CD14-positive monocyte (primary cell): ENCODE measurements around the gene RABAC1. TPM values are rescaled to one million over a fixed set of nuclear protein-coding genes. Genes with fewer than 3 reads are reported as not detected.

Experiments
- DNase-seq, 3 donors: peaks; one replicate each; pipeline ENCODE4 v3.0.0-alpha.2; 2011 to 2022
- H2AFZ ChIP-seq: 2 replicates; pipeline ENCODE4 v1.6.0; 2012; ENCODE audit warnings: mild to moderate bottlenecking, low read depth, low read length, inconsistent platforms; ENCODE audit not compliant: insufficient read depth, poor library complexity, severe bottlenecking
- H3K27ac ChIP-seq, 2 donors: 1 replicate in 1 of 2; 2 replicates in 1 of 2; pipeline ENCODE4 v1.5.1; 2012 to 2013; ENCODE audit warnings: low read length in 2 of 2, control low read depth in 1 of 2, inconsistent platforms in 1 of 2, low read depth in 1 of 2, mild to moderate bottlenecking in 1 of 2
- H3K27me3 ChIP-seq, 2 donors: one replicate each; pipeline versions ENCODE4 v1.6.0 to v1.6.1; 2011 to 2013; ENCODE audit warnings: low read length in 2 of 2; ENCODE audit not compliant: control insufficient read depth in 2 of 2, insufficient read depth in 2 of 2
- H3K36me3 ChIP-seq, 2 donors: replicated peaks in 1 of 2; 1 replicate in 1 of 2; 2 replicates in 1 of 2; pipeline versions ENCODE4 v1.5.1 to v1.6.1; 2012 to 2013; ENCODE audit warnings: low read length in 2 of 2, control low read depth in 1 of 2, inconsistent platforms in 1 of 2, mild to moderate bottlenecking in 1 of 2; ENCODE audit not compliant: insufficient read depth in 2 of 2, control insufficient read depth in 1 of 2
- H3K4me1 ChIP-seq, 2 donors: 1 replicate in 1 of 2; 2 replicates in 1 of 2; pipeline versions ENCODE4 v1.5.1 to v1.6.1; 2012 to 2013; ENCODE audit warnings: low read length in 2 of 2, control low read depth in 1 of 2, inconsistent platforms in 1 of 2, mild to moderate bottlenecking in 1 of 2, moderate library complexity in 1 of 2; ENCODE audit not compliant: insufficient read depth in 2 of 2, control insufficient read depth in 1 of 2
- H3K4me2 ChIP-seq: replicated peaks from 2 replicates; pipeline ENCODE3; 2012; ENCODE audit warnings: low read length, moderate library complexity, mild to moderate bottlenecking; ENCODE audit not compliant: poor library complexity, severe bottlenecking; ENCODE audit errors: extremely low read depth
- H3K4me3 ChIP-seq, 3 experiments: fragments of 200-600 bp in 1 of 3; sonication (generic) in 1 of 3; replicated peaks in 1 of 3; 1 replicate in 2 of 3; 2 replicates in 1 of 3; pipeline ENCODE4 v1.5.1; 2011 to 2013; ENCODE audit warnings: low read length in 3 of 3, mild to moderate bottlenecking in 3 of 3, control low read depth in 2 of 3, low read depth in 2 of 3, inconsistent platforms in 1 of 3, moderate library complexity in 1 of 3
- H3K79me2 ChIP-seq: 2 replicates; pipeline ENCODE4 v1.6.0; 2012; ENCODE audit warnings: mild to moderate bottlenecking, control low read depth, inconsistent platforms, low read length, moderate library complexity; ENCODE audit not compliant: insufficient read depth
- H3K9ac ChIP-seq: 2 replicates; pipeline ENCODE4 v1.6.0; 2017; ENCODE audit warnings: low read length, mild to moderate bottlenecking; ENCODE audit not compliant: insufficient read depth, poor library complexity, severe bottlenecking
- H3K9me3 ChIP-seq, 2 donors: replicated peaks in 1 of 2; 1 replicate in 1 of 2; 2 replicates in 1 of 2; pipeline versions ENCODE4 v1.5.1 to v1.6.1; 2012 to 2013; ENCODE audit warnings: low read length in 2 of 2, control low read depth in 1 of 2; ENCODE audit not compliant: control insufficient read depth in 1 of 2, insufficient read depth in 1 of 2
- H4K20me1 ChIP-seq: 2 replicates; pipeline ENCODE4 v1.6.0; 2012; ENCODE audit warnings: mild to moderate bottlenecking, low read length, control low read depth, moderate library complexity; ENCODE audit not compliant: insufficient read depth
- H3K27ac Mint-ChIP-seq, 7 donors: one replicate each; pipeline ENCODE4 v1.8.0; 2020; ENCODE audit warnings: mild to moderate bottlenecking in 7 of 7, mixed read lengths in 7 of 7, moderate library complexity in 6 of 7, inconsistent platforms in 2 of 7
- H3K27me3 Mint-ChIP-seq, 3 donors: one replicate each; pipeline ENCODE4 v1.8.0; 2021 to 2022; ENCODE audit warnings: low read depth in 3 of 3, mild to moderate bottlenecking in 3 of 3, mixed read lengths in 3 of 3, moderate library complexity in 3 of 3, inconsistent platforms in 1 of 3
- H3K36me3 Mint-ChIP-seq, 2 donors: one replicate each; pipeline ENCODE4 v1.8.0; 2020; ENCODE audit warnings: mixed read lengths in 2 of 2, inconsistent platforms in 1 of 2, mild to moderate bottlenecking in 1 of 2
- H3K4me1 Mint-ChIP-seq: one replicate; pipeline ENCODE4 v1.8.0; 2020; ENCODE audit warnings: mild to moderate bottlenecking, mixed read lengths
- H3K4me3 Mint-ChIP-seq, 2 donors: one replicate each; pipeline ENCODE4 v1.8.0; 2020; ENCODE audit warnings: mild to moderate bottlenecking in 2 of 2, mixed read lengths in 2 of 2, moderate library complexity in 1 of 2
- H3K9me3 Mint-ChIP-seq, 7 donors: one replicate each; pipeline ENCODE4 v1.8.0; 2020 to 2022; ENCODE audit warnings: mixed read lengths in 7 of 7, mild to moderate bottlenecking in 6 of 7, moderate library complexity in 6 of 7, inconsistent platforms in 2 of 7
- CTCF ChIP-seq: fragments of 200-600 bp; IDR thresholded peaks from one replicate; pipeline ENCODE4 v1.8.0; 2022; ENCODE audit warnings: antibody characterized with exemption, mild to moderate bottlenecking
- WGBS: methylation state at CpG from one replicate; pipeline ENCODE4 v1.1.5; 2013; ENCODE audit warnings: missing lambda C conversion rate; ENCODE audit not compliant: insufficient coverage; 5-methylcytosine and 5-hydroxymethylcytosine counted together
- intact Hi-C, 2 donors: fragments of 100-400 bp; cut with micrococcal nuclease; formaldehyde crosslinking; loops; one replicate each; pipeline versions ENCODE4 v1.15.0 to v1.15.1; 2023
- polyA plus RNA-seq, 3 donors: library from polyadenylated mRNA; depleted of rRNA in 1 of 3; unstranded in 2 of 3; stranded (reverse) in 1 of 3; fragments of 300-500 nt in 2 of 3; fragments of >200 nt in 1 of 3; fragmentation: Illumina TruSeq in 2 of 3; gene quantifications; 1 replicate in 2 of 3; 2 replicates in 1 of 3; pipeline ENCODE4 v1.2.3, GENCODE V29; 2012 to 2021

The RABAC1 gene
- polyA plus RNA-seq, 3 donors: 126 to 234 (median 202) TPM

DNA sequence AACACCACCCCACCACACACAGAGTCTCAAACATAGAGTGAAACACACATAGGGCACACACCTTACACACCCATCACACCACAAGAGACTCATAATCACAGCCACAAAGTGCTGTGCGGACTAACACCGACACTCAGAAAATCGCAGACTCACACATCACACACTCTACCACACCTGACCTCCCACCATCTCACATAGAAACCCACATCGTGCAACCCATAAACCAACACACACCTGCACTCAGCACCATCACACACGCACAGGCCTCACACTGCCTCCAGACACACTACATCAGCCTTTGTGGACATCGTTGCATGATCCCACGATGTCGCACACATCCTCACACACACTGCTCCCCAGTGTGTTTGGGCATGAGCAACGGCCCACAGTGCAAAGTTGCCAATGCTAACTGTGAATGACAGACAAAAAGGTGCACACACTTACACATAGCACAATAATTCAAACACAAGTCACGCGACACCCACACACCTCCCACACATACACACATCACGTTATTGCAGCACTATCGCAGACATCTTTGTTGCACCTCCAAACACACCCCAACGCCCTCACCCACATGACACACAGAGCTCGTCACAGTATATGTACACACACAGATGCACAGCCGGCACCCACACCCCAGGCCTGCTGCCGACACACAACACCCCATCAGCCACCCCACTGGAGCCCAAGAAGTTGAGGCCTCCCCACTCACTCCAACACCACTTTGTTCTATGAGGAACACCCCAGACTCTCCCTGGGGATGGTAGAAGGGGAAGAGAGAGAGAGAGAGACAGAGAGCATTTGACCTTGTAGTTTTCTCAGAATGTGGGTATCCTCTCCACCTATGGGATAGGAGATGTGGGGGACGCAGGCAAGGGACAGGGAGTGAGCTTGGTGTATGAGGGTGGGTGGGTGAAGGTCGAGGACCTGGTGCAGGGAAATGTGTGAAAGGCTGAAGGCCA is 36.2 kb upstream of the RABAC1 start:
- Mint-ChIP-seq H3K9me3 (peaks cover 0 to 14% (median 3%) of the 10 kb centered on the region in 7 donors), H3K4me3 (peak overlapping the region in 1 of 2 donors; percentile 61), H3K36me3 (peaks cover 0 to 9% of the 10 kb centered on the region in 2 donors), H3K27ac (no peak overlapping the region), H3K27me3 (peaks cover 58 to 74% (median 61%) of the 10 kb centered on the region in 3 donors), H3K4me1 (peaks cover 15% of the 10 kb centered on the region)
- Histone ChIP-seq H3K4me3 (no peak overlapping the region), H4K20me1 (no peaks in the 10 kb centered on the region), H3K9me3 (peaks cover 0 to 12% of the 10 kb centered on the region in 2 donors), H3K9ac (no peak overlapping the region), H3K79me2 (no peaks in the 10 kb centered on the region), H3K27ac (no peak overlapping the region), H3K4me1 (peaks cover 9 to 22% of the 10 kb centered on the region in 2 donors), H3K36me3 (no peaks in the 10 kb centered on the region), H2AFZ (no peak overlapping the region), H3K27me3 (peaks cover 32 to 67% of the 10 kb centered on the region in 2 donors), H3K4me2 (no peak overlapping the region)
- TF ChIP-seq CTCF: no peak
- 88% methylated on average over 12 of the region's 19 CpGs for WGBS
- intact Hi-C loops: no loop called here
- no peak for DNase-seq

DNA sequence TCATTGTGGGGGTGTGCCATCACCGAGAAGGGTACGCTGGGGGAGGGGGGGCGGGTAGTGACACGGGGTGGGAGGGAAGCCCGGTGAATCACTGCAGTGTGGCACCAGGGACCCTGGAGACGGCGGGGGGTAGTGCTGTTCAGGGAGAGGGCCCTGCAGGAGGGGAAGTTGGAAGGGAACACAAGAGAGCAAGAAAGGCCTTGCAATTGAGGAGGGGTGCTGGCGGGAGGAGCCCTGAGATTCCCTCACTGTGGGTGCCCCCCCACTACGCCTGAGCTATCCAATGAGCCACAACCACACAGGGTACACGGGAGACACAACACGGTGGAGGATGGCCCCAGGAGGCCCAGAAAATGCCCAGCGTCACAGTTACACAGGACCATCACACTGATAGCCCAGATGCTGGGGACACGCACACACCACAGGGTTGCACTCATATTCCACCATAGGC is 35.4 kb upstream of the RABAC1 start:
- no peak overlapping the region for H3K27ac ChIP-seq
- Mint-ChIP-seq H3K4me3 (peak overlapping the region in 1 of 2 donors; percentile 61), H3K4me1 (peaks cover 15% of the 10 kb centered on the region), H3K36me3 (peaks cover 0 to 7% of the 10 kb centered on the region in 2 donors), H3K27ac (no peak overlapping the region), H3K9me3 (peaks cover 0 to 14% (median 3%) of the 10 kb centered on the region in 7 donors), H3K27me3 (peaks cover 51 to 66% (median 54%) of the 10 kb centered on the region in 3 donors)
- H3K4me2 ChIP-seq: peak overlapping the region; percentile 83
- H3K9me3 ChIP-seq: peaks cover 0 to 9% of the 10 kb centered on the region in 2 donors
- intact Hi-C loops: no loop called here
- H4K20me1 ChIP-seq: no peaks in the 10 kb centered on the region
- no peaks in the 10 kb centered on the region for H3K36me3 ChIP-seq
- TF ChIP-seq CTCF: no peak
- peak overlapping the region in 1 of 3 experiments; percentile 72 for H3K4me3 ChIP-seq
- no peaks in the 10 kb centered on the region for H3K79me2 ChIP-seq
- peak overlapping the region; percentile 70 for H2AFZ ChIP-seq
- H3K27me3 ChIP-seq: peaks cover 25 to 60% of the 10 kb centered on the region in 2 donors
- DNase-seq: peak in 2 of 3 donors; percentile 3 to 50
- no peak overlapping the region for H3K9ac ChIP-seq
- H3K4me1 ChIP-seq: peaks cover 9 to 22% of the 10 kb centered on the region in 2 donors
- 40% methylated on average over 7 of the region's 13 CpGs for WGBS
